ENCODE data around the gene GALNT7. TPM values are rescaled to one million over a fixed set of nuclear protein-coding genes. Genes with fewer than 3 reads are reported as not detected.

Gene GALNT7
- total and polyA plus RNA-seq, 2 of the 13 experiments (the other 11 are each of a cell fraction or from before 2014, with no cell fraction given) = 0.08 to 0.13 TPM

DNA sequence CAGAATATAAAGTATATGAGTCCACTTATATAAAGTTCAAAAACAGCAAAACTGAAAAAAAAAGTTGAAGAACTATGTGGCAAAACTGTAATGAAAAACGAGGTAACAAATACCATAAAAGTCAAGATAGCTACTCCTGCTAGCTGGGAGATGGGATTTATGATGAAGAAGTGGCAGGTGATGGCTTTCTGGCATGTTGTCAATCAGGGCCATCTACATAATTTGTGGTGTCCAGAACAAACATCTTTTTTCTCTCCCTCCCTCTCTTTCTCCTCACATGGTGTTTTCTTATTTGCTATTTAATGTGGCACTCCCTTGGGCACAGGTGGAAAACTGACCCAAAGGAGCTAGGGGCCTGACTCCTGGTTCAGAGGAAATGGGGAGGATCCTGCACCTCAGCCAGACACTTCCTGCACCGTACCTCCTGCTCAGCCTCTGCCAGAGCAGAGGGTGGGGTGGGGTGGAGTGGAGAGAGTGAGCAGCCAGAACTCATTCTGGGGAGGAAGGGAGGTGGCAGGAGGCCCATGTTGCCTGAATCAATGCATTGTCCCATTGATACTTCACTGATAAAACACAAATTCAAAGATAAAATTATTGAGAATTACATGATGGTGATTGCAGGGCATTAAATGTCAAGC lies 196.9 kb downstream of the GALNT7 start:
- 47% methylated on average over 2 of the region's 2 CpGs for WGBS (ENCODE audit: low lambda C conversion rate)
- BruUV-seq (replicated peaks) = no TSS peak
- POLR2A ChIA-PET = no interaction called here
- in situ Hi-C loops (cut with HindIII; ENCODE audit: extremely low pct_ligation_motif_present, low pct_unique_long_range_greater_than_20kb) = no loop called here
- no peak overlapping the region for H2AFZ ChIP-seq (ENCODE audit: low read length)
- H3K4me3 ChIP-seq (replicated peaks in 1 of 3; ENCODE audit: insufficient read depth in 1 of 3, low read depth in 2 of 3, low read length in 3 of 3) = no peak overlapping the region
- CTCF ChIA-PET (ENCODE audit: low intra/inter-chr PET ratio, low total read pairs) = no interaction called here
- FAIRE-seq = no peak
- no peaks in the 10 kb centered on the region; a peak in 1 of 5 replicates for H3K36me3 ChIP-seq (replicated peaks in 1 of 2; ENCODE audit: control insufficient read depth in 1 of 2, insufficient read depth in 2 of 2, low read length in 2 of 2)
- H3K79me2 ChIP-seq (ENCODE audit: insufficient read depth, low read length) = no peaks in the 10 kb centered on the region
- no peak for DNase-seq (ENCODE audit: low spot score)
- H3K9me3 ChIP-seq (ENCODE audit: low read length) = no peaks in the 10 kb centered on the region
- ATAC-seq = no peak
- intact Hi-C loops (cut with micrococcal nuclease; ENCODE audit: unreplicated experiment) = no loop called here
- no peak overlapping the region for H3K4me2 ChIP-seq (ENCODE audit: low read depth, low read length)
- no peaks in the 10 kb centered on the region; a peak in 1 of 5 replicates for H3K27me3 ChIP-seq (ENCODE audit: control insufficient read depth in 1 of 2, insufficient read depth in 2 of 2, low read length in 2 of 2)
- H3K27ac ChIP-seq (ENCODE audit: extremely low read length, insufficient read depth, low read length) = no peak overlapping the region
- no peaks in the 10 kb centered on the region for H4K20me1 ChIP-seq (ENCODE audit: insufficient read depth, low read length)
- H3K4me1 ChIP-seq (ENCODE audit: insufficient read depth, low read length) = peaks cover 6% of the 10 kb centered on the region; the same call in 1 of the 2 replicates
- no peak overlapping the region for H3K9ac ChIP-seq (ENCODE audit: insufficient read depth, low read depth, low read length)
- TF ChIP-seq, protein P1, sequence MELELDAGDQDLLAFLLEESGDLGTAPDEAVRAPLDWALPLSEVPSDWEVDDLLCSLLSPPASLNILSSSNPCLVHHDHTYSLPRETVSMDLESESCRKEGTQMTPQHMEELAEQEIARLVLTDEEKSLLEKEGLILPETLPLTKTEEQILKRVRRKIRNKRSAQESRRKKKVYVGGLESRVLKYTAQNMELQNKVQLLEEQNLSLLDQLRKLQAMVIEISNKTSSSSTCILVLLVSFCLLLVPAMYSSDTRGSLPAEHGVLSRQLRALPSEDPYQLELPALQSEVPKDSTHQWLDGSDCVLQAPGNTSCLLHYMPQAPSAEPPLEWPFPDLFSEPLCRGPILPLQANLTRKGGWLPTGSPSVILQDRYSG (CRISPR knock-in tag; IDR thresholded peaks at IDR 0.05) = no peak
- TF ChIP-seq, protein P2, sequence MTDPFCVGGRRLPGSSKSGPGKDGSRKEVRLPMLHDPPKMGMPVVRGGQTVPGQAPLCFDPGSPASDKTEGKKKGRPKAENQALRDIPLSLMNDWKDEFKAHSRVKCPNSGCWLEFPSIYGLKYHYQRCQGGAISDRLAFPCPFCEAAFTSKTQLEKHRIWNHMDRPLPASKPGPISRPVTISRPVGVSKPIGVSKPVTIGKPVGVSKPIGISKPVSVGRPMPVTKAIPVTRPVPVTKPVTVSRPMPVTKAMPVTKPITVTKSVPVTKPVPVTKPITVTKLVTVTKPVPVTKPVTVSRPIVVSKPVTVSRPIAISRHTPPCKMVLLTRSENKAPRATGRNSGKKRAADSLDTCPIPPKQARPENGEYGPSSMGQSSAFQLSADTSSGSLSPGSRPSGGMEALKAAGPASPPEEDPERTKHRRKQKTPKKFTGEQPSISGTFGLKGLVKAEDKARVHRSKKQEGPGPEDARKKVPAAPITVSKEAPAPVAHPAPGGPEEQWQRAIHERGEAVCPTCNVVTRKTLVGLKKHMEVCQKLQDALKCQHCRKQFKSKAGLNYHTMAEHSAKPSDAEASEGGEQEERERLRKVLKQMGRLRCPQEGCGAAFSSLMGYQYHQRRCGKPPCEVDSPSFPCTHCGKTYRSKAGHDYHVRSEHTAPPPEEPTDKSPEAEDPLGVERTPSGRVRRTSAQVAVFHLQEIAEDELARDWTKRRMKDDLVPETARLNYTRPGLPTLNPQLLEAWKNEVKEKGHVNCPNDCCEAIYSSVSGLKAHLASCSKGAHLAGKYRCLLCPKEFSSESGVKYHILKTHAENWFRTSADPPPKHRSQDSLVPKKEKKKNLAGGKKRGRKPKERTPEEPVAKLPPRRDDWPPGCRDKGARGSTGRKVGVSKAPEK (CRISPR knock-in tag; IDR thresholded peaks at IDR 0.05; ENCODE audit: borderline replicate concordance) = no peak
- TF ChIP-seq ZFY (CRISPR knock-in tag; IDR thresholded peaks at IDR 0.05) (no peak), RFX1 (IDR thresholded peaks at IDR 0.05) (no peak), SNAPC2 (CRISPR knock-in tag; IDR thresholded peaks at IDR 0.05) (no peak), SMARCC2 (IDR thresholded peaks at IDR 0.05) (no peak), ZKSCAN5 (CRISPR knock-in tag; IDR thresholded peaks at IDR 0.05) (no peak)
- TF ChIP-seq, protein P3, sequence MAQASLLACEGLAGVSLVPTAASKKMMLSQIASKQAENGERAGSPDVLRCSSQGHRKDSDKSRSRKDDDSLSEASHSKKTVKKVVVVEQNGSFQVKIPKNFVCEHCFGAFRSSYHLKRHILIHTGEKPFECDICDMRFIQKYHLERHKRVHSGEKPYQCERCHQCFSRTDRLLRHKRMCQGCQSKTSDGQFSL (CRISPR knock-in tag; IDR thresholded peaks at IDR 0.05) = no peak
- TF ChIP-seq, protein P4, sequence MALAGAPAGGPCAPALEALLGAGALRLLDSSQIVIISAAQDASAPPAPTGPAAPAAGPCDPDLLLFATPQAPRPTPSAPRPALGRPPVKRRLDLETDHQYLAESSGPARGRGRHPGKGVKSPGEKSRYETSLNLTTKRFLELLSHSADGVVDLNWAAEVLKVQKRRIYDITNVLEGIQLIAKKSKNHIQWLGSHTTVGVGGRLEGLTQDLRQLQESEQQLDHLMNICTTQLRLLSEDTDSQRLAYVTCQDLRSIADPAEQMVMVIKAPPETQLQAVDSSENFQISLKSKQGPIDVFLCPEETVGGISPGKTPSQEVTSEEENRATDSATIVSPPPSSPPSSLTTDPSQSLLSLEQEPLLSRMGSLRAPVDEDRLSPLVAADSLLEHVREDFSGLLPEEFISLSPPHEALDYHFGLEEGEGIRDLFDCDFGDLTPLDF (CRISPR knock-in tag; IDR thresholded peaks at IDR 0.05) = no peak
- TF ChIP-seq, protein P5, sequence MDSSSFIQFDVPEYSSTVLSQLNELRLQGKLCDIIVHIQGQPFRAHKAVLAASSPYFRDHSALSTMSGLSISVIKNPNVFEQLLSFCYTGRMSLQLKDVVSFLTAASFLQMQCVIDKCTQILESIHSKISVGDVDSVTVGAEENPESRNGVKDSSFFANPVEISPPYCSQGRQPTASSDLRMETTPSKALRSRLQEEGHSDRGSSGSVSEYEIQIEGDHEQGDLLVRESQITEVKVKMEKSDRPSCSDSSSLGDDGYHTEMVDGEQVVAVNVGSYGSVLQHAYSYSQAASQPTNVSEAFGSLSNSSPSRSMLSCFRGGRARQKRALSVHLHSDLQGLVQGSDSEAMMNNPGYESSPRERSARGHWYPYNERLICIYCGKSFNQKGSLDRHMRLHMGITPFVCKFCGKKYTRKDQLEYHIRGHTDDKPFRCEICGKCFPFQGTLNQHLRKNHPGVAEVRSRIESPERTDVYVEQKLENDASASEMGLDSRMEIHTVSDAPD (CRISPR knock-in tag; IDR thresholded peaks at IDR 0.05) = no peak

All from HepG2 (cell line).